Measurements from ENCODE around the gene GGTLC2.

The GGTLC2 gene

DNA sequence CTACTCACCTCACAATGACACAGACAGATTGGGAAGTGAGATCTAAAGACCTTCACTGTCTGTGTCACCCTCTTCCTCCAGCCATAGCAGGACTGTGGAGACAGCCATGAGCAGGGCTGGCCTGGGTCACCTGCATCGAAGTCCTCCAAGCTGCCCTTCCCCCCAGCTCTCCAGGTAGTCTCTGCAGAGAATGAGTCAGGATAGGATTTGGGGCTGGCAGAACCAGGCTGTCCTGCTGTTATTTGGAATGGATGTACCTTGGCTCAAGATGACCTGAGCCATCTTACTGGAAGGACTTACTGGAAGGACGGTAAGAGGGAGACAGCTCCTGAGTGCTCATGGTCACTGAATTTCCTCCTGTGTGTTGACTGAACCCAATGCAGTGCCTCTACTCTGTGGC is 29.2 kb downstream of the GGTLC2 start:
- peaks cover 16% of the 10 kb centered on the region; the same call in 1 of the 2 replicates for H3K9me3 ChIP-seq (ENCODE audit: insufficient read depth, low read depth, low read length)
- H3K27ac ChIP-seq (ENCODE audit: low read length), result no peak overlapping the region
- peaks cover 98% of the 10 kb centered on the region for H3K27me3 ChIP-seq (ENCODE audit: insufficient read depth, low read length)

DNA sequence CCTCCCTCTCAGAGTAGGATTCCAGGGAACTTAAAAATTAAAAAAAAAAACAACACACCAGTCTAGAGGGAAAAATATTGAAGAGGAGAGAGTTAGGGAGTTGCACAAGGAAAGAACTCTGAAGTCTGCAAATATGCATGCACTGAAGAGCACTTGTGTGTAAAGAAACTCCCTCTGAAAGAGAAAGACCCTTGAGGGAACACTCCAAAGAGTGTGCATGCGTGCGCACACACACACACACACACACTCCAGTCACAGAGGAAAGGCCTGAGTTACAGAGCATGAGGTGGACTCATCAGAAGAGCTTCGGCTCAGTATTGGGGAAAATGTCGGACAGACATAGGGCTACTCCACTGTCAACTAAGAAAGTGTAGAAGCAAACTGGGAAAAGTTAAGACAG is 30.1 kb downstream of the GGTLC2 start:
- Histone ChIP-seq H3K27me3 (ENCODE audit: insufficient read depth, low read length) (peaks cover 98% of the 10 kb centered on the region), H3K9ac (ENCODE audit: low read depth, low read length) (no peak overlapping the region), H3K36me3 (ENCODE audit: insufficient read depth, low read depth, low read length) (no peaks in the 10 kb centered on the region), H3K9me3 (ENCODE audit: insufficient read depth, low read depth, low read length) (peaks cover 16% of the 10 kb centered on the region; the same call in 1 of the 2 replicates), H3K4me3 (ENCODE audit: low read length) (no peak overlapping the region), H3K4me1 (ENCODE audit: insufficient read depth, low read length) (no peaks in the 10 kb centered on the region), H3K27ac (ENCODE audit: low read length) (no peak overlapping the region)

More for the DNA sequence above, 29.2 kb downstream of the GGTLC2 start:
- Histone ChIP-seq H3K4me1 (ENCODE audit: insufficient read depth, low read length) (no peaks in the 10 kb centered on the region), H3K4me3 (ENCODE audit: low read length) (no peak overlapping the region), H3K36me3 (ENCODE audit: insufficient read depth, low read depth, low read length) (no peaks in the 10 kb centered on the region), H3K9ac (ENCODE audit: low read depth, low read length) (no peak overlapping the region)

DNA sequence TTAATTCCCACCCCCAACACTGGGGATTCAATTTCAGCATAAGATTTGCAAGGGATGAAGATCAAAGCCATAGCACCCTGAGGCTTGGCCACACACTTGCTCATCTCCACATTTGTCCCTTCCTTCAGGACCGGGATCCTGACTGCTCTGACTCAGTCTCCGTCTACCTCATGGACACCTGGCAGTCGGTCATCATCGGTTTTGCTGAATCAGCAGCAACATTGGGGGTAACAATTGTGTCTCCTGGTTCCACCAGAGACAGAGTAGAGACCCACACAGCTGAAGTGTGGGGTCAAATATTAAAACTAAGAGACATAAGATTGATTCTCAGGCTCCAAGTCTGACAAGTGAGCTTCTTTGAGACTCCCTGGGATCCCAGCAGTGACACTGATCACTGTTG is 34.6 kb downstream of the GGTLC2 start:
- peaks cover 99% of the 10 kb centered on the region for H3K27me3 ChIP-seq (ENCODE audit: insufficient read depth, low read length)
- H3K9me3 ChIP-seq (ENCODE audit: insufficient read depth, low read depth, low read length), result no peaks in the 10 kb centered on the region
- H3K4me3 ChIP-seq (ENCODE audit: low read length), result no peak overlapping the region
- no peaks in the 10 kb centered on the region for H3K4me1 ChIP-seq (ENCODE audit: insufficient read depth, low read length)
- no peaks in the 10 kb centered on the region for H3K36me3 ChIP-seq (ENCODE audit: insufficient read depth, low read depth, low read length)
- no peak overlapping the region for H3K9ac ChIP-seq (ENCODE audit: low read depth, low read length)
- H3K27ac ChIP-seq (ENCODE audit: low read length), result no peak overlapping the region

DNA sequence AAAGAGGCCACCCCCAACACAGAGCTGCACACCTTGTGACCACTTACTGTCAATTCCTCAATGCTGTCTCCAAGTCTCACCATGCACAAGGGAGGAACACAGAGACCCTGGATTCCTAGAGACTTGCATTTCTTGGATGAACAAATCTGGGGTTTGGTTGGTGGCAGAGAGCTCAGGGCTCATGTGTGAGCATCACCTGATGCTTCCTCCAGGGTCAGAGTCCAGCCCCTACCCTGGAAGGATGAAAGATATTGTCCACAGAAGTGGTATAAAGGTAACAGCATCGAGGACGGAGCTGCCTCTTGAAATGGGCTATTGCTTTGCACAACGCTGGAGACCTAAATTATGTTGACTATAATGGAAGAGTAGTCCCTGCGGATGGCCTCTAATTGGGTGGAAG is 36.0 kb downstream of the GGTLC2 start:
- H3K9me3 ChIP-seq (ENCODE audit: insufficient read depth, low read depth, low read length), result no peaks in the 10 kb centered on the region
- H3K4me3 ChIP-seq (ENCODE audit: low read length), result no peak overlapping the region
- no peak overlapping the region for H3K9ac ChIP-seq (ENCODE audit: low read depth, low read length)
- peaks cover 98% of the 10 kb centered on the region for H3K27me3 ChIP-seq (ENCODE audit: insufficient read depth, low read length)
- H3K4me1 ChIP-seq (ENCODE audit: insufficient read depth, low read length), result no peaks in the 10 kb centered on the region
- no peak overlapping the region for H3K27ac ChIP-seq (ENCODE audit: low read length)
- H3K36me3 ChIP-seq (ENCODE audit: insufficient read depth, low read depth, low read length), result no peaks in the 10 kb centered on the region

DNA sequence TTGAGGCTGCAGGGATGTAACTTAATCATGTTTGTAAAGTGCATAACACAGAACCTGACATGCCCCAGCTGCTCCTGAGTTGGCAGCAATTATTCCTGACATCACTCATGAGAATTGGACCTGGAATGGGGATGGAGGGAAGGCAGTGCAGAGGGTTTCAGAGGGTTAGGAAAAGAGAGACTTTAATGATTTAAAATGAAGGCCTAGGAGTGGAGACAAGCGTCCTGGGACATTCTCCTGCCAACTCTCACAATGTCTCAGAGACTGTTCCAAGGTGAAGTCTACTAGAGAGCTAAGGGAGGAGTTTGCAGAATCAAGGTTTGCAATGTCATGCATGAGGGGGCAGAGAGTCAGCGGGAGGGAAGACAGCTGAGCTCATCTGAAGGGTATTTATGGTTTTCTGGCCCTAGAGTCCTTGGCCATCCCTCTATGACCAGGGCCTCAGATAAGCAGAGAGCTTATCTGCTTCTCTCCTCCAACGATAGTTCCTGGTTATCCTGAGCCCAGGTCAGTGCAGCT is 36.9 kb downstream of the GGTLC2 start:
- Histone ChIP-seq H3K9me3 (ENCODE audit: insufficient read depth, low read depth, low read length) (no peaks in the 10 kb centered on the region), H3K27ac (ENCODE audit: low read length) (no peak overlapping the region), H3K4me3 (ENCODE audit: low read length) (no peak overlapping the region), H3K9ac (ENCODE audit: low read depth, low read length) (no peak overlapping the region), H3K36me3 (ENCODE audit: insufficient read depth, low read depth, low read length) (no peaks in the 10 kb centered on the region), H3K27me3 (ENCODE audit: insufficient read depth, low read length) (peaks cover 93% of the 10 kb centered on the region), H3K4me1 (ENCODE audit: insufficient read depth, low read length) (no peaks in the 10 kb centered on the region)

DNA sequence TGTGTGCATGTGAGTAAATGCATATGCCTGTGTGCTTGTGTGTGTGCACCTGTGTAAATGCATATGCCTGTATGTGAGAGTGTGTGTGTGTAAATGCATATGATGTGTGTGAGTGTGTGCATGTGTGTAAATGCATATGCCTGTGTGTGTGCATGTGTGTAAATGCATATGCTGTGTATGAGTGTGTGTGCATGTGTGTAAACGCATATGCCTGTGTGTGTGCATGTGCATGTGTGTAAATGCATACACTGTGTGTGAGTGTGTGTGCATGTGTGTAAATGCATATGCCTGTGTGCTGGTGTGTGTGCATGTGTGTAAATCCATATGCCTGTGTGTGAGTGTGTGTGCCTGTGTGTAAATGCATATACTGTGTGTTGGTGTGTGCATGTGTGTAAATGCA is 37.8 kb downstream of the GGTLC2 start:
- no peaks in the 10 kb centered on the region for H3K4me1 ChIP-seq (ENCODE audit: insufficient read depth, low read length)
- no peak overlapping the region for H3K27ac ChIP-seq (ENCODE audit: low read length)
- H3K27me3 ChIP-seq (ENCODE audit: insufficient read depth, low read length), result peaks cover 92% of the 10 kb centered on the region
- H3K9me3 ChIP-seq (ENCODE audit: insufficient read depth, low read depth, low read length), result no peaks in the 10 kb centered on the region
- no peak overlapping the region for H3K9ac ChIP-seq (ENCODE audit: low read depth, low read length)
- H3K36me3 ChIP-seq (ENCODE audit: insufficient read depth, low read depth, low read length), result no peaks in the 10 kb centered on the region
- H3K4me3 ChIP-seq (ENCODE audit: low read length), result no peak overlapping the region

DNA sequence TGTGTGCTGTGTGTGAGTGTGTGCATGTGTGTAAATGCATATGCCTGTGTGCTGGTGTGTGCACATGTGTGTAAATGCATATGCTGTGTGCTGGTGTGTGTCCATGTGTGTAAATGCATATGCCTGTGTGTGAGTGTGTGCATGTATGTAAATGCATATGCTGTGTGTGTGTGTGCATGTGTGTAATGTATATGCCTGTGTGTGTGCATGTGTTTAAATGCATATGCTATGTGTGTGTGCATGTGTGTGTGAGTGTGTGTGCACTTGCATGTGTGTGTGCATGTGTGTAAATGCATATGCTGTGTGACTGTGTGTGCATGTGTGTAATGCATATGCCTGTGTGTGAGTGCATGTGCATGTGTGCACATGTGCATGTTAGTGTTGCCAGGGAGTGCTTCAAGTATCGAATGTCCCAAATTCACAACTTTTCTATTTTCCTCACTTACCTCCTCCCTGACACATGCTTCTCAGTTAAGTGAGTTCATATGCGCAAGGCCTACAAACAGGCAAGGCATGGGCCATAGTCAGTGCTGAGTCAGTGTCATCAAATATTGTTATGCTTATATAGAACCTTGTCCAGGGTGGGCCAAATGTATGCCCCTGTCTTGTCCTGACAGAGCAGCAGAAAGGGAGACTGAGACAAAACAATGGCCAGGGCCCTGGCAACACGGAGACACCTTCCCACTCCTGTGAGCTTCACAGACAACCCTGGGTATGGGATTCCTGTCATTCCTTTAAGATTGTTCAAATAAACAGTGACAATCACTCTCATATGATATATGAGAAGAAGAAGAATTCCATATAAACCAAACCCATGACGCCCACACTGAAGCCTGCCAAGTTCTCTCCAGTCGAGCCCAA is 38.6 kb downstream of the GGTLC2 start:
- H3K9me3 ChIP-seq (ENCODE audit: insufficient read depth, low read depth, low read length), result no peaks in the 10 kb centered on the region
- H3K4me3 ChIP-seq (ENCODE audit: low read length), result no peak overlapping the region
- no peak overlapping the region for H3K27ac ChIP-seq (ENCODE audit: low read length)
- H3K4me1 ChIP-seq (ENCODE audit: insufficient read depth, low read length), result no peaks in the 10 kb centered on the region
- H3K9ac ChIP-seq (ENCODE audit: low read depth, low read length), result no peak overlapping the region
- H3K27me3 ChIP-seq (ENCODE audit: insufficient read depth, low read length), result peaks cover 90% of the 10 kb centered on the region
- H3K36me3 ChIP-seq (ENCODE audit: insufficient read depth, low read depth, low read length), result no peaks in the 10 kb centered on the region

DNA sequence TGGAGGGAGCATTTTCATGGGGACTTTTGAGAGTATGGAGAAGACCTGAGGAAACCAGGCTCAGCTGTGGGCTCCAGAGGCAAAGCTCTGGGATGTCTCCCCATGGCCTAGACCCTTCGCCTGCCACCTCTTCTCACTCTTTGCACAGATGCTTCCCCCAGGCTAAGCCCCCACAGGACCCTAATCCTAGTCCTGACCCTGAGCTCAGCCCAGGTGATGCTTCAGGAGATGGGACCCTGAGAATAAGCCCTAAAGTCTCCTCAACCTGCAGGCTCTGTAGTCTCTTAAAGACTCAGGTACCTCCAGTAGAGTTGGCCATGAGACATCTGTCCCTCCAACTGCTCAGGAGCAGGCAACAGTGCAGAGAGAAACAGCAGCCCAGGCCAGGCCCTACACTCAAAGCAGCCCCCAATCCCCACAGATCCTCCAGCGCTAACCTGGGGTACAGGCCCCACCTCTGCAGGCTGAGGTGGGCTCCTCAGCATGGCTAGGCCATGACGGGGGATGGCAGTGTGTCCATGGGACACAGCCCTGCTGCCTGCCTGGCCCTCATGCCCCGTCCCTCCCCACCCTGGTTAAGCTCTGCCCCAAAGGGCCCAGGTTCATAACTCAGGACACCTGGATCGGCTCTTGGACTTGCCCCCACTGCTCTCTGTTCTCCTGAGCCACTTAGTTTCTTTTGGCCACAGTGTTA is 39.4 kb downstream of the GGTLC2 start:
- peaks cover 90% of the 10 kb centered on the region for H3K27me3 ChIP-seq (ENCODE audit: insufficient read depth, low read length)
- H3K9me3 ChIP-seq (ENCODE audit: insufficient read depth, low read depth, low read length), result no peaks in the 10 kb centered on the region
- no peak overlapping the region for H3K9ac ChIP-seq (ENCODE audit: low read depth, low read length)
- H3K4me3 ChIP-seq (ENCODE audit: low read length), result no peak overlapping the region
- no peaks in the 10 kb centered on the region for H3K4me1 ChIP-seq (ENCODE audit: insufficient read depth, low read length)
- H3K27ac ChIP-seq (ENCODE audit: low read length), result no peak overlapping the region
- H3K36me3 ChIP-seq (ENCODE audit: insufficient read depth, low read depth, low read length), result no peaks in the 10 kb centered on the region

DNA sequence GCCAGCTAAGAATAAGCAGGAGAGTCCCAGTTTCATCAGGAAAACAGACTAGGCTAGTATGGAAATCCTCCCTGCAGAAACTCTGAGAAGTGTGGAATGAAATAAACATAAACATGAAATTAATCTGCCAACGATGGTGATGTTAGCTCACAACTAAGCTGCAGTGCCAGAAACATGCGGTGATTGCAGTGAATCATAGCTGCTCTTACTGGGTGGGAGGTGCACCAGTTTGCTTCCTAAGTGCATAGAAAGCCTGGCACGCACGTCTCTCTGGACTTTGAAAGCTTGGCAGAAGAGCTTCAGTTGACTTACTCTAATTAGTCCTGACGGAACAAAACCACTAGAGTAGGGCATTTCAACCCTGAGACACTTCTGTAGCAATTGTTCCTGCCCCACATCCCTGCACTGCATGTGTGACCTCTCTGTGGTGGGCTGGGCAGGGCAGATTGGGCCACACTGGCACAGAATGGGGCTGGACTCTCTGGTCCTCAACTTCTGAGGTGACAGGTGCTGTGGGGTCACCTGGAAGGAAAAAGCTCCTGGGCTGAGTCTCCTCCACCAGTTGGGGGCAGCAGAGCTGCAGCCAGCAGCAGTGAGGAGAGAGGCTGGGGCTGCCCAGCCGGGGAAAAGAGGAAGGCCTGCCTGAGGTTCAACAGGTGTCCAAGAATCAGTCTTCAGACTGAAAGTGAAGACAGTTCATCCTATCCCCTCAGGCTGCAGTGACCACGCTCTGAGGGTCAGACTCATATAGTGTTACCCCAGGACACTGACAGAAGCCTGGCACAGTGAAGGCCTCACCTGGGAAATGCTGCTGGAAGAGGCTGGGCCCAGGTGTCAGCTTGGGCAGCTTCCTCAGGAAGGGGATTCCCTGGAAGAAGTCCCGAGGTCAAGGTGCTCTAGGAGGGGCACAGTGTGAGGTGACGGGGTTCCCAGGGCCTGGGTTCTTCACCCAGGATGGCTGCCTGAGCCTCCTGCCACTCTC is 40.5 kb downstream of the GGTLC2 start:
- H3K9me3 ChIP-seq (ENCODE audit: insufficient read depth, low read depth, low read length), result no peaks in the 10 kb centered on the region
- H3K9ac ChIP-seq (ENCODE audit: low read depth, low read length), result no peak overlapping the region
- no peak overlapping the region for H3K4me3 ChIP-seq (ENCODE audit: low read length)
- no peaks in the 10 kb centered on the region for H3K36me3 ChIP-seq (ENCODE audit: insufficient read depth, low read depth, low read length)
- peaks cover 89% of the 10 kb centered on the region for H3K27me3 ChIP-seq (ENCODE audit: insufficient read depth, low read length)
- no peak overlapping the region for H3K27ac ChIP-seq (ENCODE audit: low read length)
- no peaks in the 10 kb centered on the region for H3K4me1 ChIP-seq (ENCODE audit: insufficient read depth, low read length)

DNA sequence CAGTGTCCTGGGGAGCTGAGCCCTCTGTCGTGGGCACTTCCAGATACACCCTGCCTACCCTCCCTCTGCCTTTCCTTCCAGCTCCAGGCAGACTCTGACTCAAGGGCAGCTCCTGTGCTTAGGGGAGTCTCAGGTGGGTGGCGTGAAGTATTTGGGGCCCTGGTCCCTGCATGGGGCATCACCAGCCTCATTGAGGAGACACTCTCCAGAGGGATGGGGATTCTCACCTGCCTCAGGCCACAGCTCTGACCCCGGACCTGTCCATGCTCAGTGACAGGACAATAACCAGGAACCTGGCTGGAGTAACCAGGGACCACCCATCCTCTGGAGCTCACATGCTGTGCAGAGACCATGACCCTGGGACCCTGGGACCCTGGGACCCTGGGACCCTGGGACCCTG is 41.2 kb downstream of the GGTLC2 start:
- Histone ChIP-seq H3K9me3 (ENCODE audit: insufficient read depth, low read depth, low read length) (no peaks in the 10 kb centered on the region), H3K9ac (ENCODE audit: low read depth, low read length) (no peak overlapping the region), H3K4me3 (ENCODE audit: low read length) (no peak overlapping the region), H3K4me1 (ENCODE audit: insufficient read depth, low read length) (no peaks in the 10 kb centered on the region), H3K27me3 (ENCODE audit: insufficient read depth, low read length) (peaks cover 89% of the 10 kb centered on the region), H3K36me3 (ENCODE audit: insufficient read depth, low read depth, low read length) (no peaks in the 10 kb centered on the region), H3K27ac (ENCODE audit: low read length) (no peak overlapping the region)

All from iPS-20b (cell line).